ENCODE data around the gene PRDM10. TPM values are rescaled to one million over a fixed set of nuclear protein-coding genes. Genes with fewer than 3 reads are reported as not detected.

The PRDM10 gene
- total RNA-seq, 1 experiment from 2014 or later = 7.7 TPM

- no peak overlapping the region for H3K14ac ChIP-seq (ENCODE audit: insufficient read depth, low read length)
- H4K91ac ChIP-seq (ENCODE audit: insufficient read length, low read depth, low read length) = no peak overlapping the region
- H3K23ac ChIP-seq (ENCODE audit: insufficient read length, low read depth, low read length) = no peak overlapping the region
- H3K9ac ChIP-seq (ENCODE audit: extremely low read depth, insufficient read length, low read length) = no peak overlapping the region
- no peak overlapping the region for H2AK5ac ChIP-seq (ENCODE audit: insufficient read length, low read length)
- no peaks in the 10 kb centered on the region for H4K20me1 ChIP-seq (ENCODE audit: control insufficient read depth, insufficient read depth, insufficient read length)
- no peak overlapping the region for H4K8ac ChIP-seq (replicated peaks; ENCODE audit: insufficient read length, low read depth, low read length)
- H2BK12ac ChIP-seq (ENCODE audit: insufficient read length, low read depth, low read length) = no peak overlapping the region
- Mint-ChIP-seq H3K4me1 (peaks cover 14 to 15% of the 10 kb centered on the region in 2 experiments), H3K9me3 (no peaks in the 10 kb centered on the region), H3K4me3 (no peak overlapping the region), H3K27ac (peak overlapping the region in 1 of 3 experiments; percentile 22; a peak in 1 of 7 replicates), H3K36me3 (ENCODE audit: insufficient read depth in 1 of 3, low read depth in 3 of 3) (peaks cover 0 to 1% (median 0%) of the 10 kb centered on the region in 3 experiments; a peak in 2 of 7 replicates), H3K27me3 (ENCODE audit: low read depth) (no peaks in the 10 kb centered on the region; the same call in 1 of the 2 replicates)
- H3K18ac ChIP-seq (ENCODE audit: insufficient read length, low read depth, low read length) = no peak overlapping the region
- H3K56ac ChIP-seq (ENCODE audit: insufficient read length, low read depth, low read length) = no peak overlapping the region
- H3K4ac ChIP-seq (ENCODE audit: low read depth, low read length) = no peak overlapping the region
- no peaks in the 10 kb centered on the region for H3K27me3 ChIP-seq (ENCODE audit: insufficient read depth, low read length)
- no peak overlapping the region for H2AFZ ChIP-seq (ENCODE audit: low read length)
- H2BK20ac ChIP-seq (ENCODE audit: low read depth, low read length, poor library complexity, severe bottlenecking) = no peak overlapping the region
- no peak overlapping the region for H4K5ac ChIP-seq (ENCODE audit: insufficient read length, low read depth, low read length)
- H3K4me1 ChIP-seq (ENCODE audit: insufficient read depth, low read length) = no peaks in the 10 kb centered on the region; the same call in 1 of the 2 replicates
- no peak overlapping the region for H2BK15ac ChIP-seq (ENCODE audit: low read depth, low read length)
- no peaks in the 10 kb centered on the region for H3K9me3 ChIP-seq (ENCODE audit: control insufficient read depth, low read depth, low read length)
- H3K79me1 ChIP-seq (ENCODE audit: insufficient read depth, low read depth, low read length, poor library complexity, severe bottlenecking) = peaks cover 3% of the 10 kb centered on the region
- no CpG with 5 or more reads among the region's 6 CpGs for WGBS (ENCODE audit: extremely low coverage, insufficient read length, low lambda C conversion rate)
- H3K27ac ChIP-seq (ENCODE audit: insufficient read length, low read depth, low read length) = no peak overlapping the region
- H2BK5ac ChIP-seq (ENCODE audit: insufficient read length, low read length) = no peak overlapping the region
- DNase-seq = no peak
- H3K23me2 ChIP-seq (ENCODE audit: insufficient read length, low read depth, low read length, poor library complexity, severe bottlenecking) = no peaks in the 10 kb centered on the region
- H2BK120ac ChIP-seq (ENCODE audit: low read depth, low read length, poor library complexity, severe bottlenecking) = no peak overlapping the region
- H3T11ph ChIP-seq (ENCODE audit: low read length) = no peak overlapping the region
- H3K79me2 ChIP-seq (ENCODE audit: insufficient read depth, low read length) = no peaks in the 10 kb centered on the region; the same call in 1 of the 2 replicates
- H3K4me2 ChIP-seq (ENCODE audit: insufficient read depth, insufficient read length, low read length) = no peak overlapping the region
- no peak for TF ChIP-seq CTCF (conservative IDR thresholded peaks at IDR 0.05)
These were observed 24.2 kb downstream of the PRDM10 start for GRCh38 chr11:129978447-129978846.

Measured in H9 (cell line).